Ramos (cell line): ENCODE measurements around the gene TREH.
"Not testable (repeated sequence)": the region's sequence is repeated elsewhere in the genome, so short reads cannot be mapped to it uniquely, and the experiment has no call there.

Experiments used
- in situ Hi-C: fragments of 300-500 bp; cut with MboI; formaldehyde crosslinking; loops from one replicate; pipeline ENCODE4 v1.14.3; 2022; ENCODE audit warnings: low sequenced_read_pairs; ENCODE audit not compliant: unreplicated experiment

The TREH gene

DNA sequence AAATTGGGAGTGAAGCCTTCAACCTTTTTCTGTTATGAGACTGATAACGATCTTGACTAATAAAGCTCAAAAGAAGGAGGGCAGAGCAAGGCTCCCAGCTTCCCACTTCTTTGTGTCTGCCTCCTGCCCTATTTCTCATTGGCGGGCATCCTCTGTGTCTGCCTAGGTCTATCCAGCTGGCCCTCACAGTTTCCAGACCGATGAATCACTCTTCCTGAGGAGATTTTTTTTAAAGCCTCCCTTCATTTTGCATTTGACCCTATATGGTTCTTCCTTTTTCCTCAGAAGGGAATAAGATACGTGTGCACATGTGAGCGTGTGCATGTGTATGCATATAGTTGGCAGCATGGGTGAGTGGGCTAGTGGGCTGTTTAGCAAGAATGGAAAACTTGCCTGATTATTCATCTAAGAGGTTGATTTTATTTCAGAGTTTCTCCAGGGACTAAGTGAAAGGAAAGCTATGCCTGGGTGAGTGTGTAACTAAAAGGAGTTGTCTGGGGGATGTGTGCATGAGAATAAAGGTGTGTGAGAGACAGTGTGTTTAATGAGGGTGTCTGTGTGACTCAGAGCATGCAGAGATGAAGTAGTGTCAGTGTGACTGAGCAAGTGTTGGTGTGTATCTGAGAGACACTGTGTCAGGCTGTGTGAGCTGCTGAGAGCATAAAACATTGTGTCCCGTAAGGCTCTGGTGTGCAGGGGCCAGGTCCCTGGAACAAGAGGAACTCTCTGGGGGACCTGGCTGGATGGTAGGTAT lies 59.8 kb downstream of the TREH start:
- in situ Hi-C loops: no loop called here

DNA sequence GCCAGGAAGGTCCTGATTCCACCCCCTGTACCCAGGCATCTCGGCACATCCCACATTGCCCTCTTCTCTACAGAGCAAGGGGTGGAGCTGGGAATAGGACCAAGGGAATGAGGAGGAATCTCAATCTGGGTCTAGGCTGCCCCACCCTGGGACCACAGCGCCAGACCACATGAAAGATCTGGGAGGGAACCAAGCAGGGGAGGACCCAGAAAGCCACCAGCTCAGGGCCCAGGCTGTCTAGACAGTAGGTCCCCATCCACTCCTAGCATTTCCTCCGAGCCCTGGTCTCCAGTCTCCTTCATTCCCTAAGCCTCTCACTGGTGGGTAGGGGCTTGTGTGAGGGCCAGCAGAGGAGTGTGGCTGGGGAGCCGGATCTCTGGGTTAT lies 60.5 kb downstream of the TREH start:
- in situ Hi-C loops: no loop called here

DNA sequence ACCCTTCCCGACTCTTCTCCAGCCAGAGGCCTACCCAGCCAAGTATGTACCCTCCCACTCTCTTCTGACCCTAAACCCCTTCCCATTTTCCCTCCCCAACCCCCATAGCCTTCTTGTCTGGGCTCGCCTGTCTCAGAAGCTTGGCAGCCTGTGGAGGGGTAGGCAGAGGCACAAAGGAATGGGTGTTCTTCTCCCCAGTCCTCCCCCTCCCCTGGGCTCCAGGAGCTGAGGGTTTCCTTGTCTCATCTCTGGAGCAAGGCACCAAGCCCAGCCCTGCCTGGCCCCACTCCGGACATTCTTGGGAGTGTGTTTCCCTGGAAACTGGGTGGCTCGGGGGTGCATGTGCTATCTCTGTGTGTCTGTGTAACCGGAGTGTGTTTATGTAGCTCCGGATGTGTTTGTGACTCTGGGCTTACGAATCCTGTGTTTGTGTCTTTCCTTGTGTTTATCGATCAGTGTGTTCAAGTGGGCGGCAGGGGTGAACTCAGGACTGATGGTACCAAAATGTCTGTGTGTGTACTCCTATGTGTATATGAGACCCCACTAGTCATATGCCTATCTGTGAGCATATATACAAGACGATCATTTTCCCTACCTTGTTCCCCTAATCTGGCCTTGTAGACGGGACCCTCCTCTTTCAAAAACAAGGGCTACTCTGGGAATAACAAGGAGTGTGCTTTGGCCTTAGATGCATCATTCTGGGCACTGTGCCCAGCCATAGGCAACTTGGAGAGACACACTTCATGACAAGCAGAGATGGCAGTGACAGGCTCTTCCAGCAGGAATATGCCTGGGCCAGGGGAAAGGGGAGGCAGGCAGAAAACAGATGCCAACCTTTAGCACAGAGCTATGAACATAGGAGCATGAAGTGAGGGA lies 61.1 kb downstream of the TREH start:
- in situ Hi-C loops: no loop called here

DNA sequence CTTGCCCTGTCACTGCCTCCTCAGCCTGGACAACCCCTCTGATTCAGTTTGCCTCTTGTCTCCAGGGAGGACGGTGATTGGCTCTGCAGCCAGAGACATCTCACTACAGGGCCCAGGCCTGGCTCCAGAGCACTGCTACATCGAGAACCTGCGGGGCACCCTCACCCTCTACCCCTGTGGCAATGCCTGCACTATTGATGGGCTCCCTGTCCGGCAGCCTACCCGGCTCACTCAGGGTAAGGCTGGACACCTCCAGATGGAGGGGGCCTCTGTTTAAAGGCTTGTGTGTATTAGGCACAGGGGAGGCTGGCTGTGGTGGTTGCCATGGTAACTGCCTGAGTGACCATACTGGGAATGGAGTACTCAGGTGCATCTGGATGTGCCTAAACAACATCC lies 63.5 kb downstream of the TREH start:
- in situ Hi-C loops: no loop called here

DNA sequence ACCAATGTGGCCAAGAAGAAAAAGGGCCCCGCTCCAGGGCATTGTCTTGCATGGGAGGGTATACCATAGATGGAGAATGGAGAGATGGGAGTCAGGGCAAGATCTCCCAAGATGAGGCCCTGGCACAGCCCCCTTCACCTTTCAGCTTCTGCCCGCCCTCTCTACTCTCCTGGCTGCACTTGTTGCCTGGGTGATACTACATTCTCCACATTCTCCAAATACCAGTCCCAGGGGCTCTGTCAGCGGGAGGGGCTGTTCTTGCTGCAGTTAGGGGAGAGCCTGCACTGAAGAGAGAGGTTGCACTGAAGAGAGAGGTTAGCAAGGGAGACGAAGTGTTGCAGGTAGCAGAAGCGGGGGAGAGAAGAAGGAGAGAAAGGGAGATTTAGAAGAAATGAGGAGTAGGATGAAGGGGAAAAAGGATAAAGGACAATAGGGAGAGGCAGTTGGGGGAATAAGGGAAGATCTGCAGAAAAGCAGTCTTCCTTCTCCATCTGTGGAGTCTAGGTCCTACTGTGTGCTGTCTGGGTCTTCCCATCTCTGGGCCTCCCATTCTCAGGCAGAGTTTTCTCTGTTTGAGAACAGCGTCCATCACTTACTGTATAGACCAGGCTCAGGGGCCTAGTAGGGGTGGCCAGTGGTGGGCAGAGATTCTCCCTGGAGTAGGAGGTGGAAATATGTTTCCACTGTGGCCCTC lies 64.0 kb downstream of the TREH start:
- in situ Hi-C loops: no loop called here

DNA sequence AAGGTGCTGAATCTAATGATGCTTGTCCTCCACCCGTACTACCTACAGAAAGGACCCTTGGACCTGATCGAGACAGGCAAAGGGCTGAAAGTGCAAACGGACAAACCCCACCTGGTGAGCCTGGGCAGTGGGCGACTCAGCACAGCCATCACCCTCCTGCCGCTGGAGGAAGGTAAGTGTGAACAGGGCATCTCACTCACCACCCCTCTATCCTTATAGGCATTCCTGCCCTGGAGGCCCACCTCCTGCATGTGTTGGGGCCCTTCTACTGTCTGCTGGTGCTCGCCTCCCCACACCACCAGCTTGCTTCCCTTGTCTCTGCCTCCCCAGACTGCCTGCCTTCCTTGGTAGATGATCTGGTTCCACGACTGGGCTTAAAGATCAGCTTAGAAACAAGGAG lies 64.9 kb downstream of the TREH start:
- in situ Hi-C loops: no loop called here

DNA sequence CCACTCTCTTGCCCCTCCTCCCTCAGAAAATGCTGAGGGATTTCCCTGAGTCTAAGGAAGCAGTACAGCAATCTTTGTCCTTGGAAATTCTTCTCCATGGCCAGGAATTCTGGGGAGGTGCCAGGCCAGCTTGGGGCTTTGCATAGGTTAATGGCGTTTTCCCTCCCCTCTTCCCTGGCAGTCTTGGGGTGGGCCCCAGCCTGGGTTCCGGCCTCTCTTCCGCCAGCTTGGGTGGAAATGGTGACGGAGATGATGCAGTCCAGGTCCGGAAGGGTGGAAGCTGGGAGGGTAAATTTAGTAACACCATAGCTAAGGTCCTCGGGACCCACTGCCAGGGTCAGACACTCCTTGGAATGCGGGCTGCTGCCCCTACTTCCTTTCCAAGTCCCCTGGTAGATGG lies 67.1 kb downstream of the TREH start:
- in situ Hi-C loops: no loop called here

DNA sequence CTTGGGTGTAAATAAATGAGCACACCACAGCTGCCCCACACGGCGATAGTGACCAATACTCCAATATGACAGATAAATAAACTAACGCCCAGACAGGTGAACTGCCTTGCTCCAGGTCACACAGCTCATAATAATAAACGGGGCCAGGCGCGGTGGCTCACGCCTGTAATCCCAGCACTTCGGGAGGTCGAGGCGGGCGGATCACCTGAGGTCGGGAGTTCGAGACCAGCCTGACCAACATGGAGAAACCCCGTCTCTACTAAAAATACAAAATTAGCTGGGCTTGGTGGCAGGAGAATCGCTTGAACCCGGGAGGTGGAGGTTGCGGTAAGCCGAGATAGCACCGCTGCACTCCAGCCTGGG lies 68.0 kb downstream of the TREH start:
- in situ Hi-C loops: not testable (repeated sequence)

DNA sequence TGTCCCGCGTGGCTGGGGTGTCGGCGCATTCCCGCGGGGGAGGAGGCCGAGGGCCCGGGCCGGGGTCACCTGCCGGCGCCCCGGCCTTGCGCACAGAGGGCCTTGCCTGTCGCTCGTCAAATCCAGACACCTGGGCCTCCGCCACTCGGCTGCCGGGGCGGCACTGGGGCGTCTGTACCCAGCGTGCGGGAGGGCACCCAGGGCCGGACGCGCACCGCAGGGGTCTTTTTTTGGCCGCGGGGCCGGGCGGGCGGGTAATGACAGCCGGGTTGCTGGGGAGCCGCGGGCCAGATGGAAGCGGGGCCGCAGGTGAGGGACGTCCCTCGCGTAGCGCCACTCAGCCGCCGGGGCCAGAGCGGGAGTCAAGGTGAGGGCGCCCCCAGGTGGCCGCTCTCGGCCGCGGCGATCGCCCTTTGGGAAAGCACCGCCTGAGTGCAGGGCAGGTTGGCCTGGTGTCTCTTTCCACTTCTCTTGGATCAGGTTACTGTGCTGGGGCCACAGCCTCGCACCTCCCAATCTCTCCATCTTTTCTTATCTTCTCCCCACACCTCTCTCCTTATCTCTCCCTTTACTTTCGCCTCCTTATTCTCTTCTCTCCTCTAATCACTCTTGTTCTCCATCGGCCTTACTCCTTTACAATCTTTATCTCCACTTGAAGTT lies 68.5 kb downstream of the TREH start:
- in situ Hi-C loops: no loop called here

DNA sequence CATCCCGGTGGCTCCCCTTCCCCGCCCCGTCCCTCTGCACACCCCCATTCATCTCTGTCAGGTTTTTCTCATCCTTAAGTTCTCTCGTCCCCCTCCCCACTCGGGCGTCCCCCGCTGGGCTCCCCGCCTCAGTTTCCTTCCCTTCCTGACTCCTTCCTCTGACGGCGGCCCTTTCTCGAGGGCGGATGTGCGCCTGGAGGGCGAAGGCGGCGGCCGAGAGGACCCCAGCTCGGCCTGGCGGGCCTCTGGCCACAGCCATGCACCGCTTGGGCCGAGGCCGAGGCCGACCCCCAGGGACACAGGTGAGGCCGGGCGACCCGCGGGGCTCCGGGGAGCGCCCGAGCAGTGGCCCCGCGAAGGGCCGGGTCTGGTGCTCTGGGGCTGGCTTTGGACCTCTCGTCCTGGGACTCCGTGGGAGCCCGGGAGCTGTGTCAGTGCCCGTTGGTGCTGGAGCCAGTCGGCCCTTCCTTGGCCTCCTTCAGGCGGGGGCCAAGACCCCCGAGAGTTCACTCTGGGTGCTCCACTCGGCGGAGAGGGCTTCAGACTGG lies 69.2 kb downstream of the TREH start:
- in situ Hi-C loops: no loop called here

DNA sequence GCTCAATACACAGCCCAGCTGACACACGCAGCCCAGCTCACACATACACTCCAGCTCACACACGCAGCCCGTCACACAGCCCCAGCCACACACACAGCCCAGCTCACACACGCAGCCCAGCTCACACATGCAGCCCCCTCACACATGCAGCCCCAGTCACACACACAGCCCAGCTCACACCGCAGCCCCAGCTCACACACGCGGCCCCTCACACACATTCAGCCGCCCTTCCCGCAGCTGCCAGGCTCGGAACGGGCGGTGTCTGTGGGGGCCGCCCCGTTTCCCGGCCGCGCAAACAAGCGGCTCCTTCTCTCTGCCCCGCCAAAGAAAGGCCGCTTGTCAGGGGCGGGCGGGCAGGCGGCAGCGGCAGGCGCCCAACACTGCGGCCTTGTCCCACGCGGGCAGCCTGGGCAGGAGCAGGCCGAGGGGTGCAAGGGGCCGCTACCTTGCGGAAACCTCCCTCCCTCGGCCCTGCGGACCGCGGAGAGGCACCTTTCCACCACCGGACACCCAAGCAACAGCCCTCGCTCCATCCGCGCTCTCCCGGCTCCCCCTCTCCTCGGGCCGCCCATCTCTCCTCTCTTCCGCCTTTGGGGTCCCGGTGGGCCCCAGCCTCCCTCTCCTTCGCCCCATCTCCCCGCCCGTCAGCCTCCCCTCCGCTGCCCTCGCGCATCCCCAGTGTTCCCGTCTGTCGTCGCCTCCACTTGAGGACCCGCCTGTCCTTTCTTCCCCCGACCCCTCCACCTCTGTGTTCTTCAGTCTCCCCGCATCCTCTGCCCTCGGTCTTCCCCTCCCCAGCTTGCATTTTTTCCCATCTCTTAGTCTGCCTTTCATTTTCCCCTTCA lies 69.8 kb downstream of the TREH start:
- in situ Hi-C loops: no loop called here

DNA sequence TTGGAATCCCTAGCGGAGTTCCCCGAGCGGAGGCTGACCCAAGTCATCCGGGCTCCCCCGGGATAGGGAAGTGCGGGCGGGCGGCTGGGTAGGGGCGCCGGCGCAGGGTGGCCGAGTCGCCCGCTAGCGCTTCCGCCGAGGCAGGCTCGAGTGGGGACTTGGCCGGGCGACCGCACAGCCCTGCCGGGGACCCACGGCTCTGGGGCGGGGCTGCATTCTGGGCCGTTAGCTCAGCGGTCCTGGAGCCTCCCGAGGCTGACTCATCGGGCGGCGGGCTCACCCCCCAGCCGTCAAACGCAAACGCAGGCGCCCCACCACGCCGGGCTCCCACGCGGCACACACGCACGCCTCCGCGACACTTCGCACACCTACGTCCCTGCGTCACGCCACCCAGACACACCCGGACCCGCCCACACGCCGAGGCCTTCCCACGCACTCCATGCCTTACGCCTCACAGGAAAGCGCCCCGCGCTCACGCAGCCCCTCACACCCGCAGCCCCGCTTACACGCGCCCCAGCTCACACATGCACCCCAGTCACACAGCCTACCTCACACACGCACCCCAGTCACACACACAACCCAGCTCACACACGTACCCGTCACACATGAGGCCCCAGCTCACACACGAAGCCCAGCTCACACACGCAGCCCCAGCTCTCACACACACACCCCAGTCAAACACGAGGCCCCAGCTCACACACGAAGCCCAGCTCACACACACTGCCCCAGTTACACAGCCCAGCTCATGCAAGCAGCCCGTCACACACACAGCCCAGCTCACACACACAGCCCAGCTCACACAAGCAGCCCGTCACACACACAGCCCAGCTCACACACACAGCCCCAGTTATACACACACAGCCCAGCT lies 70.9 kb downstream of the TREH start:
- in situ Hi-C loops: no loop called here

DNA sequence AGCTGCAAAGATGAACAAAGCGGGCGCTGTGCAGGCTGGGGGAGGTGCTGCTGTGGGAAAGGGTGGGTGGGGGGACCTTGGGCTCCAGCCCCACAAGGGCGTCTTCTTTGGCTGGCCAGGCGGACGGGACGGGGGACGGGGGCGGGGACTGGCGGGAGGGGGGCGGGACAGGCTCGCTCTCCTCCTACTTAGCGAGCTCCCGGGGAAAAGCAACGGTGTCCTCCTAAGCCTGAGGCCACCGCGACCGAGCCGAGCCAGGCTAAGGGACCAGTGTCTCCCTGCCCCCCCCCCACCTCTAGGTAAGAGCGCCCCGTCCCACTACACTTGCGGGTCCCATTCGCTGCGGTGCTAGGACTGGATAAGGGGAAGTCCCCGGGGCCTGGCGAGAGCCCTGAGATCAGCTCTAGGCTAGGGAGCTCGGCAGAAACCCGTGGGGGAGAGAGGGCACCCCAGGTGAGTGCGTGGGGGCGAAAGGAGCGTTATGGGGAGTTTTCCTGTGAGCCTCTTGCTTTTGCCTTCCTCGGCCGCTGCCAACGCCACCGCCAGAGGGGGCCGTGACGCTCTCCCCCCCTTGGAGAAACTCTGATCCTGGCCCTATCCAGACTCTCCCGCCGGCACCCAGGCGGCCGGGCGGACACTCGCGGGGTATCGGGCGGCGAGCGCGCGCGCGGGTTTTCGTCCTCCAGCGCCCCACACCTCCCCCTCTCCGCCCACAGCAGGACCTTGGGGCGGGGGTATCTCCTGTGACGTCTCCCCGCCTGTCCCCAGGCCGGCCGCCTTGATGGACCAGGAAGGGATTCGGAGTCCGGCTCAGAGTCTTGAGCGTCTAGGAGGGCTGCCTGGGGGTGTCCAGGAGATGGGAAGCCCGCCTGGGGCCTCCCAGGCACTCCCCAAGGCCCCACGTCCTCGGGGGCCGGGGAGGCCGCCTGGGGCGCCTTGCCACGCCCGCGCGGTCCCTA lies 71.8 kb downstream of the TREH start, which contains the start of gene PHLDB1:
Gene PHLDB1, plus strand, starts transcription at position 215 of the 959 bp plus-strand sequence. CDS start 6,222 bp downstream, outside the sequence.
- in situ Hi-C loops: no loop called here
